Hepatocyte (in vitro differentiated cells): ENCODE measurements around the gene TRNP1.

Experiments
- CTCF ChIP-seq: fragments of 200-600 bp; sonication (generic); IDR thresholded peaks from 2 replicates; pipeline ENCODE4 v1.5.1; 2016; ENCODE audit warnings: antibody characterized with exemption, mild to moderate bottlenecking; ENCODE audit not compliant: poor library complexity
- EZH2 ChIP-seq: fragments of 200-600 bp; sonication (generic); IDR thresholded peaks from 2 replicates; pipeline ENCODE4 v1.6.1; 2016; ENCODE audit warnings: antibody characterized with exemption, mild to moderate bottlenecking, borderline replicate concordance
- EZH2phosphoT487 ChIP-seq: fragments of 200-600 bp; sonication (generic); IDR thresholded peaks from one replicate; pipeline ENCODE4 v1.6.1; 2018; ENCODE audit warnings: antibody characterized with exemption, mild to moderate bottlenecking, low read depth, moderate library complexity; ENCODE audit not compliant: unreplicated experiment, severe bottlenecking

GRCh38 chr1:26949266-26949925, 44.1 kb upstream of the TRNP1 start:
- TF ChIP-seq CTCF (no peak), EZH2 (no peak), EZH2phosphoT487 (no peak)
